IMR-90 (cell line): ENCODE results near the gene SLC35B4. TPM values are rescaled to one million over a fixed set of nuclear protein-coding genes. Genes with fewer than 3 reads are reported as not detected.

Experiments
- ATAC-seq: fragments of 200-7000 bp; cut with Tn5 transposase; 2 replicates; pipeline ENCODE4 v1.9.1; 2020; ENCODE audit warnings: low read depth, mild to moderate bottlenecking, moderate library complexity
- BruUV-seq: library from RNA; stranded (reverse); fragments of 400-500 nt; replicated peaks from 2 replicates; lab custom pipeline; 2021; lab: Mats Ljungman, UMichigan
- CTCF ChIA-PET: fragments of 300-600 bp; formaldehyde crosslinking; extraction: SDS; loops from one replicate; lab custom pipeline; 2021; ENCODE audit warnings: antibody characterized with exemption; lab: Yijun Ruan, JAX
- POLR2A ChIA-PET: fragments of 300-600 bp; sonication (Branson Sonifier 250); formaldehyde crosslinking; loops from one replicate; lab custom pipeline; 2022; ENCODE audit warnings: antibody characterized with exemption; ENCODE audit not compliant: unreplicated experiment; lab: Charles Lee
- DNase-seq: peaks from one replicate; pipeline ENCODE4 v3.0.0; 2013
- H2AFZ ChIP-seq: replicated peaks from 2 replicates; pipeline ENCODE3; 2013; ENCODE audit warnings: low read length, mild to moderate bottlenecking; ENCODE audit not compliant: poor library complexity
- H2AK5ac ChIP-seq: 2 replicates; pipeline ENCODE4 v1.6.1; 2013; ENCODE audit warnings: low read depth, low read length, inconsistent platforms
- H2AK9ac ChIP-seq: replicated peaks from 2 replicates; pipeline ENCODE3; 2013; ENCODE audit warnings: mild to moderate bottlenecking, low read depth, low read length, moderate library complexity; ENCODE audit not compliant: poor library complexity
- H2BK120ac ChIP-seq: 2 replicates; pipeline ENCODE4 v1.6.1; 2013; ENCODE audit warnings: low read depth, low read length, inconsistent platforms
- H2BK15ac ChIP-seq: 3 replicates; pipeline ENCODE4 v1.6.1; 2013; ENCODE audit warnings: low read depth, low read length, inconsistent platforms
- H2BK20ac ChIP-seq: 2 replicates; pipeline ENCODE4 v1.6.1; 2013; ENCODE audit warnings: low read depth, mild to moderate bottlenecking, inconsistent platforms, low read length, moderate library complexity
- H2BK5ac ChIP-seq: 2 replicates; pipeline ENCODE4 v1.6.1; 2013; ENCODE audit warnings: mild to moderate bottlenecking, low read depth, low read length, inconsistent platforms; ENCODE audit not compliant: poor library complexity, severe bottlenecking
- H3K14ac ChIP-seq: replicated peaks from 2 replicates; pipeline ENCODE4 v1.6.1; 2013; ENCODE audit warnings: low read depth, low read length, inconsistent platforms
- H3K18ac ChIP-seq: 2 replicates; pipeline ENCODE4 v1.6.1; 2013; ENCODE audit warnings: low read depth, low read length, control low read depth
- H3K23ac ChIP-seq: 2 replicates; pipeline ENCODE4 v1.6.1; 2013; ENCODE audit warnings: low read depth, low read length, inconsistent platforms
- H3K27ac ChIP-seq: 2 replicates; pipeline ENCODE4 v1.5.1; 2013; ENCODE audit warnings: mild to moderate bottlenecking, control low read depth, low read length; ENCODE audit not compliant: insufficient read depth
- H3K27me3 ChIP-seq: 2 replicates; pipeline ENCODE4 v1.6.1; 2013; ENCODE audit warnings: low read length; ENCODE audit not compliant: control insufficient read depth, insufficient read depth
- H3K36me3 ChIP-seq: 2 replicates; pipeline ENCODE4 v1.6.1; 2013; ENCODE audit warnings: low read length, mixed read lengths; ENCODE audit not compliant: control insufficient read depth, insufficient read depth
- H3K4ac ChIP-seq: 2 replicates; pipeline ENCODE4 v1.6.1; 2013; ENCODE audit warnings: low read depth, low read length, inconsistent platforms
- H3K4me1 ChIP-seq: 2 replicates; pipeline ENCODE4 v1.6.1; 2013; ENCODE audit warnings: low read length, mixed read lengths; ENCODE audit not compliant: control insufficient read depth, insufficient read depth
- H3K4me2 ChIP-seq: 2 replicates; pipeline ENCODE4 v1.6.1; 2013; ENCODE audit warnings: low read depth, mild to moderate bottlenecking, control low read depth, low read length, moderate library complexity
- H3K4me3 ChIP-seq: 2 replicates; pipeline ENCODE4 v1.5.1; 2013; ENCODE audit warnings: low read depth, mild to moderate bottlenecking, control low read depth, low read length, moderate library complexity; ENCODE audit not compliant: insufficient read depth
- H3K56ac ChIP-seq: 2 replicates; pipeline ENCODE4 v1.6.1; 2013; ENCODE audit warnings: low read length, inconsistent platforms; ENCODE audit not compliant: insufficient read depth; ENCODE audit errors: extremely low read depth
- H3K79me1 ChIP-seq, 2 experiments: 2 replicates each; pipeline ENCODE4 v1.6.1; 2013; ENCODE audit warnings: low read length in 2 of 2, inconsistent platforms in 1 of 2, low read depth in 1 of 2
- H3K9ac ChIP-seq: 2 replicates; pipeline ENCODE4 v1.6.1; 2013; ENCODE audit warnings: low read depth, low read length, control low read depth
- H3K9me1 ChIP-seq: 2 replicates; pipeline ENCODE4 v1.6.1; 2013; ENCODE audit warnings: low read length, inconsistent platforms; ENCODE audit not compliant: insufficient read depth
- H3K9me3 ChIP-seq: 2 replicates; pipeline ENCODE4 v1.6.1; 2013; ENCODE audit warnings: low read length; ENCODE audit not compliant: control insufficient read depth, insufficient read depth
- H4K20me1 ChIP-seq: 2 replicates; pipeline ENCODE4 v1.6.1; 2013; ENCODE audit warnings: low read length, inconsistent platforms; ENCODE audit not compliant: insufficient read depth
- H4K5ac ChIP-seq: 2 replicates; pipeline ENCODE4 v1.6.1; 2013; ENCODE audit warnings: mild to moderate bottlenecking, low read depth, low read length, control low read depth
- H4K8ac ChIP-seq, 2 experiments: 2 replicates each; pipeline ENCODE4 v1.6.1; 2013; ENCODE audit warnings: low read depth in 2 of 2, low read length in 2 of 2, control low read depth in 1 of 2, inconsistent platforms in 1 of 2
- H4K91ac ChIP-seq: 2 replicates; pipeline ENCODE4 v1.6.1; 2013; ENCODE audit warnings: low read depth, low read length, inconsistent platforms; ENCODE audit not compliant: insufficient read depth
- MAFK ChIP-seq: IDR thresholded peaks from 2 replicates; pipeline ENCODE4 v1.6.1; 2012; ENCODE audit warnings: low read depth, low read length, improper control_type of control experiment
- RCOR1 ChIP-seq: IDR thresholded peaks from 2 replicates; pipeline ENCODE4 v1.6.1; 2012; ENCODE audit warnings: mild to moderate bottlenecking, low read length, improper control_type of control experiment; ENCODE audit not compliant: insufficient replicate concordance
- SMC3 ChIP-seq: fragments of 150-350 bp; IDR thresholded peaks from 2 replicates; pipeline ENCODE4 v1.6.1; 2016; ENCODE audit warnings: low read depth, mild to moderate bottlenecking, antibody characterized with exemption, low read length, moderate library complexity
- WGBS, 2 experiments: methylation state at CpG; one replicate each; pipeline versions ENCODE4 v1.1.5 to v1.1.7; 2013; ENCODE audit warnings: missing lambda C conversion rate in 2 of 2; ENCODE audit not compliant: insufficient read length in 1 of 2; ENCODE audit errors: extremely low coverage in 2 of 2; 5-methylcytosine and 5-hydroxymethylcytosine counted together
- dilution Hi-C: fragments of 300-500 bp; cut with HindIII; formaldehyde crosslinking; loops from one replicate; pipeline ENCODE4 v1.14.3; 2018; ENCODE audit warnings: low sequenced_read_pairs; ENCODE audit not compliant: unreplicated experiment
- in situ Hi-C: fragments of 300-500 bp; cut with MboI; formaldehyde crosslinking; loops from 3 replicates; pipeline ENCODE4 v1.14.3; 2019; ENCODE audit warnings: low sequenced_read_pairs, inconsistent platforms, mixed read lengths
- intact Hi-C: fragments of 100-400 bp; cut with micrococcal nuclease; formaldehyde crosslinking; loops from 2 replicates; pipeline ENCODE4 v1.10.0; 2022
- polyA plus RNA-seq, 3 experiments: library from polyadenylated mRNA; depleted of rRNA; stranded (reverse); fragments of >200 nt; gene quantifications; 2 replicates each; pipeline ENCODE4 v1.2.3, GENCODE V29; 2012; ENCODE audit warnings: low replicate concordance in 1 of 3
- total RNA-seq: library from RNA; depleted of rRNA; stranded (reverse); fragments of >200 nt; gene quantifications from 2 replicates; pipeline ENCODE4 v1.2.3, GENCODE V29; 2012

Gene SLC35B4
- total and polyA plus RNA-seq, 2 of the 4 experiments (the other 2 are of a cell fraction): 10.0 to 15.6 TPM

- Histone ChIP-seq H4K20me1 (no peaks in the 10 kb centered on the region), H3K79me1 (no peaks in the 10 kb centered on the region), H3K27ac (no peak overlapping the region), H3K4ac (no peak overlapping the region), H3K56ac (no peak overlapping the region), H3K23ac (no peak overlapping the region), H2BK15ac (no peak overlapping the region), H3K4me2 (no peak overlapping the region), H2BK20ac (no peak overlapping the region), H2BK5ac (no peak overlapping the region), H4K8ac (no peak overlapping the region), H3K9me1 (no peaks in the 10 kb centered on the region), H3K9ac (no peak overlapping the region), H4K91ac (no peak overlapping the region), H2AK5ac (no peak overlapping the region), H2AFZ (no peak overlapping the region), H3K9me3 (0 out of 2 replicates have a peak, but pooled peaks cover 2% of the 10 kb centered on the region), H2BK120ac (no peak overlapping the region), H3K27me3 (peaks cover 8% of the 10 kb centered on the region), H3K36me3 (no peaks in the 10 kb centered on the region), H4K5ac (no peak overlapping the region), H3K18ac (no peak overlapping the region), H3K14ac (no peak overlapping the region), H3K4me3 (no peak overlapping the region), H3K4me1 (no peaks in the 10 kb centered on the region), H2AK9ac (no peak overlapping the region)
- intact Hi-C loops: no loop called here
- WGBS, 2 experiments: no CpG with 5 or more reads among the region's 1 CpG
- dilution Hi-C loops: no loop called here
- TF ChIP-seq SMC3 (no peak), MAFK (no peak), RCOR1 (no peak)
- CTCF ChIA-PET: interaction anchor here (0.6 kb wide), 1 partner anchor 12 kb away, joined by 5 read pairs; no protein-coding TSS in a partner anchor
- in situ Hi-C loops: no loop called here
- ATAC-seq (no peak), DNase-seq (no peak)
- POLR2A ChIA-PET: no interaction called here
- no TSS peak for BruUV-seq
Observed at GRCh38 chr7:134337980-134338379, 21.2 kb upstream of the SLC35B4 start.
